Left lung (tissue), 10 donors: Measurements from ENCODE around the gene GDA. TPM values are rescaled to one million over a fixed set of nuclear protein-coding genes. Genes with fewer than 3 reads are reported as not detected.

Experiments
- ATAC-seq: fragments of 200-7000 bp; cut with Tn5 transposase; one replicate; pipeline ENCODE4 v1.9.1; 2020; ENCODE audit warnings: moderate library complexity
- DNase-seq, 4 donors: peaks; one replicate each; pipeline ENCODE4 v3.0.0-alpha.2; 2013 to 2020
- H3K27ac ChIP-seq, 2 donors: fragments of 200-600 bp; sonication (generic) in 1 of 2; one replicate each; pipeline versions ENCODE4 v1.5.0 to v1.8.0; 2020 to 2021
- H3K27me3 ChIP-seq, 2 donors: fragments of 200-600 bp; sonication (generic) in 1 of 2; one replicate each; pipeline versions ENCODE4 v1.5.0 to v1.8.0; 2020 to 2021
- H3K36me3 ChIP-seq, 2 donors: fragments of 200-600 bp; sonication (generic) in 1 of 2; one replicate each; pipeline versions ENCODE4 v1.5.0 to v1.8.0; 2020 to 2021
- H3K4me1 ChIP-seq, 2 donors: fragments of 200-600 bp; one replicate each; pipeline ENCODE4 v1.8.0; 2021
- H3K4me3 ChIP-seq, 2 donors: fragments of 200-600 bp; sonication (generic) in 1 of 2; one replicate each; pipeline versions ENCODE4 v1.5.0 to v1.8.0; 2020 to 2021; ENCODE audit warnings: mild to moderate bottlenecking in 1 of 2
- H3K9me3 ChIP-seq, 2 donors: fragments of 200-600 bp; sonication (generic) in 1 of 2; one replicate each; pipeline versions ENCODE4 v1.5.0 to v1.8.0; 2020 to 2021
- CTCF ChIP-seq, 2 donors: fragments of 200-600 bp; sonication (generic) in 1 of 2; IDR thresholded peaks; one replicate each; pipeline versions ENCODE4 v1.5.0 to v1.8.0; 2021; ENCODE audit warnings: antibody characterized with exemption in 2 of 2
- intact Hi-C, 2 donors: fragments of 100-400 bp; cut with DNase I; formaldehyde crosslinking; loops; one replicate each; pipeline versions ENCODE4 v1.11.2 to v1.14.2; 2022
- polyA plus RNA-seq, 6 donors: library from polyadenylated mRNA; unstranded; fragments of 120-200 nt; gene quantifications; one replicate each; pipeline ENCODE4 v1.2.1, GENCODE V29; 2013; ENCODE audit not compliant: insufficient read length in 6 of 6
- total RNA-seq, 2 donors: library from RNA; stranded (reverse); fragmentation: NEBNext Ultra II Directional; extraction: Animal tissue kit (Norgen Biotek cat#: 25700); gene quantifications; one replicate each; pipeline ENCODE4 v1.2.1, GENCODE V29; 2021
- donor health status: DM: no; HTN: yes; CAD: no.
- donor health status: DM: no; HTN: no; CAD: no.

The GDA gene
- total and polyA plus RNA-seq, 8 donors, result 0.08 to 0.31 (median 0.17) TPM; not detected in 1

GRCh38 chr9:72274916-72275315 lies 125.7 kb downstream of the GDA start:
- Histone ChIP-seq H3K4me1 (no peaks in the 10 kb centered on the region), H3K36me3 (no peaks in the 10 kb centered on the region), H3K4me3 (no peak overlapping the region), H3K27me3 (no peaks in the 10 kb centered on the region), H3K9me3 (no peaks in the 10 kb centered on the region), H3K27ac (no peak overlapping the region)
- DNase-seq (no peak), ATAC-seq (no peak)
- intact Hi-C loops, result no loop called here
- TF ChIP-seq CTCF (IDR thresholded peaks at IDR 0.05), result no peak

GRCh38 chr9:72276429-72276828 lies 127.2 kb downstream of the GDA start:
- no peak for TF ChIP-seq CTCF (IDR thresholded peaks at IDR 0.05)

DNA sequence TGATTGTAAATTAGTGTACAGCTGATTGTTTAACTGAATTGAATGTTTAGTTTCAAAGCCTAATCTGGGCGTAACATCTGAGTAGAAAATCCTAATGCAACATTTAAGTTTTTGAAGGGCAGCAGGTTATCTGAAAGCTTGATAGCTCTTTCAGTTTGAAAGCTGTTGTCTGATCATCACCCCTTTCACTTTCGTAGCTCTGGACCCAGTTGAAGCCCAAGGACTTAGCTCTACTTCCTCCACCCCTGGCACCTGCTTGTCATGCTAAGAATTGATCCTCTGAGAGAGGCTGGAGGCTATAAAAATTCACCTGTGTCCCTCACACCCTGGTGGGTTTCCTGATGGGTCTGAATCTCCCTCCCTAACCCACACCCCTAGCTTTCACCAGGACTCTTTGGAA lies 129.7 kb downstream of the GDA start:
- TF ChIP-seq CTCF (IDR thresholded peaks at IDR 0.05), result no peak
- Histone ChIP-seq H3K4me3 (no peak overlapping the region), H3K27me3 (no peaks in the 10 kb centered on the region), H3K9me3 (no peaks in the 10 kb centered on the region), H3K4me1 (no peaks in the 10 kb centered on the region), H3K36me3 (no peaks in the 10 kb centered on the region), H3K27ac (no peak overlapping the region)
- intact Hi-C loops, result no loop called here
- ATAC-seq (no peak), DNase-seq (no peak)

More at GRCh38 chr9:72276429-72276828, 127.2 kb downstream of the GDA start:
- intact Hi-C loops, result no loop called here
- DNase-seq (no peak), ATAC-seq (no peak)
- Histone ChIP-seq H3K9me3 (no peaks in the 10 kb centered on the region), H3K4me3 (no peak overlapping the region), H3K27me3 (no peaks in the 10 kb centered on the region), H3K4me1 (no peaks in the 10 kb centered on the region), H3K36me3 (no peaks in the 10 kb centered on the region), H3K27ac (no peak overlapping the region)

GRCh38 chr9:72280913-72281500 lies 131.8 kb downstream of the GDA start:
- peak; percentile 63 to 86 (median 76) for DNase-seq
- H3K36me3 ChIP-seq, result no peaks in the 10 kb centered on the region
- no peaks in the 10 kb centered on the region for H3K4me1 ChIP-seq
- intact Hi-C loops, result no loop called here
- H3K9me3 ChIP-seq, result no peaks in the 10 kb centered on the region
- no peaks in the 10 kb centered on the region for H3K27me3 ChIP-seq
- TF ChIP-seq CTCF (IDR thresholded peaks at IDR 0.05), result peak; percentile 86 to 92
- no peak overlapping the region for H3K4me3 ChIP-seq
- H3K27ac ChIP-seq, result no peak overlapping the region
- ATAC-seq, result peak; percentile 98

DNA sequence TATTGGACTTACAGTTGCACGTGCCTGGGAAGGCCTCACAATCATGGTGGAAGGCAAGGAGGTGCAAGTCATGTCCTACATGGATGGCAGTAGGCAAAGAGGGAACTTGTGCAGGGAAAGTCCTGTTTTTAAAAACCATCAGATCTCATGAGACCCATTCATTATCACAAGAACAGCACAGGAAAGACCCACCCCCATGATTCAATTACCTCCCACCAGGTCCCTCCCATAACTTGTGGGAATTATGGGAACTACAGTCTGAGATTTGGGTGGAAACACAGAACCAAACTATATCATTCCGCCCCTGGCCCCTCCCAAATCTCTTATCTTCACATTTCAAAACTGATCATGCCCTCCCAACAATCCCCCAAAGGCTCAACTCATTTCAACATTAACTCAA lies 140.2 kb downstream of the GDA start:
- no peaks in the 10 kb centered on the region for H3K36me3 ChIP-seq
- ATAC-seq (no peak), DNase-seq (no peak)
- no peaks in the 10 kb centered on the region for H3K27me3 ChIP-seq
- H3K27ac ChIP-seq, result no peak overlapping the region
- H3K9me3 ChIP-seq, result no peaks in the 10 kb centered on the region
- H3K4me1 ChIP-seq, result peaks cover 6 to 26% of the 10 kb centered on the region in 2 donors
- TF ChIP-seq CTCF (IDR thresholded peaks at IDR 0.05), result no peak
- H3K4me3 ChIP-seq, result no peak overlapping the region
- intact Hi-C loops, result no loop called here
